SK-N-SH treated with all-trans-retinoic acid at 6 μM for 48 hours (cell line): ENCODE results near the gene CTRB1.

Source experiments
- ARNTL ChIP-seq: fragments of 450-650 bp; formaldehyde crosslinking; IDR thresholded peaks from 2 replicates; pipeline ENCODE4 v1.5.0; 2020; ENCODE audit warnings: low read depth, mild to moderate bottlenecking, moderate library complexity, borderline replicate concordance
- BACH2 ChIP-seq: fragments of 250-450 bp; sonication (Bioruptor Pico); IDR thresholded peaks from 2 replicates; pipeline ENCODE4 v1.9.0; 2021; ENCODE audit warnings: mild to moderate bottlenecking, borderline replicate concordance
- CSDC2 ChIP-seq: fragments of 250-450 bp; sonication (Bioruptor Pico); IDR thresholded peaks from 2 replicates; pipeline ENCODE4 v1.5.0; 2020; ENCODE audit warnings: mild to moderate bottlenecking, moderate library complexity
- ESRRG ChIP-seq: fragments of 250-450 bp; sonication (Bioruptor Pico); IDR thresholded peaks from 2 replicates; pipeline ENCODE4 v1.6.1; 2021; ENCODE audit warnings: mild to moderate bottlenecking
- ISL1 ChIP-seq: fragments of 250-450 bp; sonication (Bioruptor Pico); IDR thresholded peaks from 2 replicates; pipeline ENCODE4 v2.1.2; 2022; ENCODE audit warnings: mild to moderate bottlenecking, moderate library complexity
- RARB ChIP-seq: fragments of 250-450 bp; sonication (Bioruptor Pico); IDR thresholded peaks from 2 replicates; pipeline ENCODE4 v1.8.0; 2021; ENCODE audit warnings: mild to moderate bottlenecking, moderate library complexity
- TCF4 ChIP-seq: fragments of 250-450 bp; sonication (Bioruptor Pico); IDR thresholded peaks from 2 replicates; pipeline ENCODE4 v1.8.0; 2021; ENCODE audit warnings: mild to moderate bottlenecking, moderate library complexity, borderline replicate concordance
- ZFP3 ChIP-seq: fragments of 250-450 bp; sonication (Bioruptor Pico); IDR thresholded peaks from 2 replicates; pipeline ENCODE4 v1.5.0; 2020; ENCODE audit warnings: mild to moderate bottlenecking, moderate library complexity
- ZNF70 ChIP-seq: fragments of 450-650 bp; formaldehyde crosslinking; IDR thresholded peaks from 2 replicates; pipeline ENCODE4 v1.5.0; 2020; ENCODE audit warnings: mild to moderate bottlenecking, moderate library complexity
- ZNF8 ChIP-seq: fragments of 450-650 bp; formaldehyde crosslinking; IDR thresholded peaks from 2 replicates; pipeline ENCODE4 v1.5.0; 2020; ENCODE audit warnings: mild to moderate bottlenecking, moderate library complexity
- TF ChIP-seq, protein P1 (sequence below): fragments of 250-450 bp; sonication (Bioruptor Pico); IDR thresholded peaks from 2 replicates; pipeline ENCODE4 v1.5.0; 2020; ENCODE audit warnings: mild to moderate bottlenecking, moderate library complexity
- TF ChIP-seq, protein P2 (sequence below): fragments of 250-450 bp; sonication (Bioruptor Pico); IDR thresholded peaks from 2 replicates; pipeline ENCODE4 v1.8.0; 2020; ENCODE audit warnings: mild to moderate bottlenecking, moderate library complexity, borderline replicate concordance

DNA sequence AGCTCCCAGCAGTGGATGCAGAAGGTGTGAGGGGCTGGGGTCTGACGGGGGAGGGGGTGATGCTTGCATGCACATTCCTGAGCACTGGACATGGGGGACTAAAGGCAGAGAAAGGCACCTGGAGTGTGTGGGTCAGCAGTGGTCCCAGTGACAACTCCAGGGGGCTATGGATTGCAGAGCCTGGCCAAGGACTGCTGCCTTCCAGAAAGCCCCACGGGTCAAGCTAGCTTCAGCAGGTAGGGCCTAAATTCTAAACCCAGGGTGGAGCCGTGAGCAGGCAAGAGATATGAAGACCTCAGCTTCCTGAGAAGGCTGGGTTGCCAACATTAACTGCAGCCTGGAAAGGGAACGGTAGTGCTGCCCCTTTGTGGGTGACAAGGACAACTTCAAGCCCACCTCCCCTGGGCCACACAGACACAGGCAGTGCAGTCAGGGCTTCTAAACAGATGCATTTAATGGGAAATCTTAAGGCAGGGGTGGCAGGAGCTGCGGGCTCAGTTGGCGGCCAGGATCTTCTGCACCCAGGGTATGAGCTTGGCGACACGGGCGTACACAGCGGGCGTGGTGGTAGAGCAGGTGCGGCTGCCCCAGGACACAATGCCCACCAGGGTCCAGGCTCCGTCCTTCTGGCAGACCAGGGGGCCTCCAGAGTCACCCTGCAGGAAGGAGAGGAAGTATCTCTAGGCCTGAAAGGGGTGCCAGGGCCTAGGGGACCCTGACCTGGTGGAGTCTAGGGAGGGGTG lies 14.9 kb upstream of the CTRB1 start:
- TF ChIP-seq ARNTL (no peak), RARB (no peak), BACH2 (CRISPR knock-in tag) (no peak), ZNF8 (CRISPR knock-in tag) (no peak), ZNF70 (no peak), ISL1 (CRISPR knock-in tag) (no peak), ZFP3 (CRISPR knock-in tag) (no peak), CSDC2 (no peak), ESRRG (CRISPR knock-in tag) (no peak), TCF4 (CRISPR knock-in tag) (no peak)
- TF ChIP-seq, protein P1, sequence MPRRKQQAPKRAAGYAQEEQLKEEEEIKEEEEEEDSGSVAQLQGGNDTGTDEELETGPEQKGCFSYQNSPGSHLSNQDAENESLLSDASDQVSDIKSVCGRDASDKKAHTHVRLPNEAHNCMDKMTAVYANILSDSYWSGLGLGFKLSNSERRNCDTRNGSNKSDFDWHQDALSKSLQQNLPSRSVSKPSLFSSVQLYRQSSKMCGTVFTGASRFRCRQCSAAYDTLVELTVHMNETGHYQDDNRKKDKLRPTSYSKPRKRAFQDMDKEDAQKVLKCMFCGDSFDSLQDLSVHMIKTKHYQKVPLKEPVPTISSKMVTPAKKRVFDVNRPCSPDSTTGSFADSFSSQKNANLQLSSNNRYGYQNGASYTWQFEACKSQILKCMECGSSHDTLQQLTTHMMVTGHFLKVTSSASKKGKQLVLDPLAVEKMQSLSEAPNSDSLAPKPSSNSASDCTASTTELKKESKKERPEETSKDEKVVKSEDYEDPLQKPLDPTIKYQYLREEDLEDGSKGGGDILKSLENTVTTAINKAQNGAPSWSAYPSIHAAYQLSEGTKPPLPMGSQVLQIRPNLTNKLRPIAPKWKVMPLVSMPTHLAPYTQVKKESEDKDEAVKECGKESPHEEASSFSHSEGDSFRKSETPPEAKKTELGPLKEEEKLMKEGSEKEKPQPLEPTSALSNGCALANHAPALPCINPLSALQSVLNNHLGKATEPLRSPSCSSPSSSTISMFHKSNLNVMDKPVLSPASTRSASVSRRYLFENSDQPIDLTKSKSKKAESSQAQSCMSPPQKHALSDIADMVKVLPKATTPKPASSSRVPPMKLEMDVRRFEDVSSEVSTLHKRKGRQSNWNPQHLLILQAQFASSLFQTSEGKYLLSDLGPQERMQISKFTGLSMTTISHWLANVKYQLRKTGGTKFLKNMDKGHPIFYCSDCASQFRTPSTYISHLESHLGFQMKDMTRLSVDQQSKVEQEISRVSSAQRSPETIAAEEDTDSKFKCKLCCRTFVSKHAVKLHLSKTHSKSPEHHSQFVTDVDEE (CRISPR knock-in tag), result no peak
- TF ChIP-seq, protein P2, sequence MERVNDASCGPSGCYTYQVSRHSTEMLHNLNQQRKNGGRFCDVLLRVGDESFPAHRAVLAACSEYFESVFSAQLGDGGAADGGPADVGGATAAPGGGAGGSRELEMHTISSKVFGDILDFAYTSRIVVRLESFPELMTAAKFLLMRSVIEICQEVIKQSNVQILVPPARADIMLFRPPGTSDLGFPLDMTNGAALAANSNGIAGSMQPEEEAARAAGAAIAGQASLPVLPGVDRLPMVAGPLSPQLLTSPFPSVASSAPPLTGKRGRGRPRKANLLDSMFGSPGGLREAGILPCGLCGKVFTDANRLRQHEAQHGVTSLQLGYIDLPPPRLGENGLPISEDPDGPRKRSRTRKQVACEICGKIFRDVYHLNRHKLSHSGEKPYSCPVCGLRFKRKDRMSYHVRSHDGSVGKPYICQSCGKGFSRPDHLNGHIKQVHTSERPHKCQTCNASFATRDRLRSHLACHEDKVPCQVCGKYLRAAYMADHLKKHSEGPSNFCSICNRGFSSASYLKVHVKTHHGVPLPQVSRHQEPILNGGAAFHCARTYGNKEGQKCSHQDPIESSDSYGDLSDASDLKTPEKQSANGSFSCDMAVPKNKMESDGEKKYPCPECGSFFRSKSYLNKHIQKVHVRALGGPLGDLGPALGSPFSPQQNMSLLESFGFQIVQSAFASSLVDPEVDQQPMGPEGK (CRISPR knock-in tag), result no peak
